ENCODE measurements around the gene BRD3. TPM values are rescaled to one million over a fixed set of nuclear protein-coding genes. Genes with fewer than 3 reads are reported as not detected.
A peak's percentile ranks its signal among the peaks of the same experiment; 100 is the strongest.

Gene BRD3
- total RNA-seq, 1 experiment from 2014 or later = 63.1 TPM

GRCh38 chr9:134029248-134030226, 38.3 kb downstream of the BRD3 start:
- Mint-ChIP-seq H3K4me1 (peaks cover 8 to 13% of the 10 kb centered on the region in 2 experiments), H3K27ac (peak overlapping the region in 1 of 3 experiments; percentile 80; a peak in 1 of 7 replicates), H3K36me3 (ENCODE audit: insufficient read depth in 1 of 3, low read depth in 3 of 3) (peaks cover 4 to 34% (median 34%) of the 10 kb centered on the region in 3 experiments; a peak in 5 of 7 replicates), H3K4me3 (no peak overlapping the region), H3K27me3 (ENCODE audit: low read depth) (peaks cover 2% of the 10 kb centered on the region), H3K9me3 (no peaks in the 10 kb centered on the region)
- Histone ChIP-seq H3K56ac (ENCODE audit: insufficient read length, low read depth, low read length) (no peak overlapping the region), H4K5ac (ENCODE audit: insufficient read length, low read depth, low read length) (no peak overlapping the region), H3T11ph (ENCODE audit: low read length) (no peak overlapping the region), H4K20me1 (ENCODE audit: control insufficient read depth, insufficient read depth, insufficient read length) (no peaks in the 10 kb centered on the region), H3K14ac (ENCODE audit: insufficient read depth, low read length) (no peak overlapping the region), H2BK120ac (ENCODE audit: low read depth, low read length, poor library complexity, severe bottlenecking) (no peak overlapping the region), H2AK5ac (ENCODE audit: insufficient read length, low read length) (no peak overlapping the region), H3K4ac (ENCODE audit: low read depth, low read length) (no peak overlapping the region), H3K27me3 (ENCODE audit: insufficient read depth, low read length) (no peaks in the 10 kb centered on the region), H3K9ac (ENCODE audit: extremely low read depth, insufficient read length, low read length) (no peak overlapping the region), H2BK5ac (ENCODE audit: insufficient read length, low read length) (no peak overlapping the region), H2BK20ac (ENCODE audit: low read depth, low read length, poor library complexity, severe bottlenecking) (no peak overlapping the region), H3K23ac (ENCODE audit: insufficient read length, low read depth, low read length) (no peak overlapping the region), H2BK15ac (ENCODE audit: low read depth, low read length) (no peak overlapping the region), H4K8ac (replicated peaks; ENCODE audit: insufficient read length, low read depth, low read length) (no peak overlapping the region), H3K23me2 (ENCODE audit: insufficient read length, low read depth, low read length, poor library complexity, severe bottlenecking) (peaks cover 5% of the 10 kb centered on the region), H3K79me2 (ENCODE audit: insufficient read depth, low read length) (no peaks in the 10 kb centered on the region), H3K18ac (ENCODE audit: insufficient read length, low read depth, low read length) (no peak overlapping the region), H3K4me1 (ENCODE audit: insufficient read depth, low read length) (no peaks in the 10 kb centered on the region), H3K9me3 (ENCODE audit: control insufficient read depth, low read depth, low read length) (no peaks in the 10 kb centered on the region), H3K79me1 (ENCODE audit: insufficient read depth, low read depth, low read length, poor library complexity, severe bottlenecking) (no peaks in the 10 kb centered on the region), H2BK12ac (ENCODE audit: insufficient read length, low read depth, low read length) (no peak overlapping the region), H3K4me2 (ENCODE audit: insufficient read depth, insufficient read length, low read length) (no peak overlapping the region), H2AFZ (ENCODE audit: low read length) (no peak overlapping the region), H3K27ac (ENCODE audit: insufficient read length, low read depth, low read length) (no peak overlapping the region), H4K91ac (ENCODE audit: insufficient read length, low read depth, low read length) (no peak overlapping the region)
- no peak for TF ChIP-seq CTCF (conservative IDR thresholded peaks at IDR 0.05)
- no peak for DNase-seq
- WGBS (ENCODE audit: extremely low coverage, insufficient read length, low lambda C conversion rate) = no CpG with 5 or more reads among the region's 21 CpGs

Measured in H9 (cell line).